Esophagus (tissue), 2 donors: Measurements from ENCODE around the gene RPH3AL. TPM values are rescaled to one million over a fixed set of nuclear protein-coding genes. Genes with fewer than 3 reads are reported as not detected.

Experiments
- H3K27ac ChIP-seq, 2 donors: one replicate each; pipeline ENCODE4 v1.5.1; 2013; ENCODE audit warnings: low read depth in 2 of 2, mild to moderate bottlenecking in 2 of 2, inconsistent platforms in 1 of 2, low read length in 1 of 2, moderate library complexity in 1 of 2
- H3K27me3 ChIP-seq, 2 donors: one replicate each; pipeline ENCODE4 v1.6.1; 2013; ENCODE audit warnings: low read length in 2 of 2, control low read depth in 1 of 2, mild to moderate bottlenecking in 1 of 2; ENCODE audit not compliant: insufficient read depth in 2 of 2, control insufficient read depth in 1 of 2
- H3K36me3 ChIP-seq, 2 donors: one replicate each; pipeline ENCODE4 v1.6.1; 2013; ENCODE audit warnings: low read length in 1 of 2; ENCODE audit not compliant: control insufficient read depth in 2 of 2, insufficient read depth in 2 of 2
- H3K4me1 ChIP-seq, 2 donors: one replicate each; pipeline ENCODE4 v1.6.1; 2013; ENCODE audit warnings: low read length in 1 of 2; ENCODE audit not compliant: control insufficient read depth in 2 of 2, insufficient read depth in 2 of 2
- H3K4me3 ChIP-seq, 2 donors: one replicate each; pipeline ENCODE4 v1.5.1; 2013; ENCODE audit warnings: low read length in 2 of 2, mild to moderate bottlenecking in 2 of 2, low read depth in 1 of 2, moderate library complexity in 1 of 2
- H3K9me3 ChIP-seq, 2 donors: one replicate each; pipeline ENCODE4 v1.6.1; 2013; ENCODE audit warnings: mild to moderate bottlenecking in 2 of 2, low read depth in 1 of 2, low read length in 1 of 2, moderate library complexity in 1 of 2; ENCODE audit not compliant: control insufficient read depth in 2 of 2, insufficient read depth in 1 of 2
- WGBS, 2 donors: extraction: QIAGEN DNeasy Blood & Tissue Kit; methylation state at CpG; one replicate each; pipeline ENCODE4 v1.1.7; 2013; 5-methylcytosine and 5-hydroxymethylcytosine counted together
- polyA plus RNA-seq, 2 donors: library from polyadenylated mRNA; stranded (reverse); fragments of 200-250 nt; gene quantifications; one replicate each; pipeline ENCODE4 v1.2.3, GENCODE V29; 2013
- donor health status: healthy with polysubstance abuse.
- donor health status: Bipolar disorder and iron deficiency.

RPH3AL gene
- polyA plus RNA-seq, 2 donors = 3.2 to 6.1 TPM

DNA sequence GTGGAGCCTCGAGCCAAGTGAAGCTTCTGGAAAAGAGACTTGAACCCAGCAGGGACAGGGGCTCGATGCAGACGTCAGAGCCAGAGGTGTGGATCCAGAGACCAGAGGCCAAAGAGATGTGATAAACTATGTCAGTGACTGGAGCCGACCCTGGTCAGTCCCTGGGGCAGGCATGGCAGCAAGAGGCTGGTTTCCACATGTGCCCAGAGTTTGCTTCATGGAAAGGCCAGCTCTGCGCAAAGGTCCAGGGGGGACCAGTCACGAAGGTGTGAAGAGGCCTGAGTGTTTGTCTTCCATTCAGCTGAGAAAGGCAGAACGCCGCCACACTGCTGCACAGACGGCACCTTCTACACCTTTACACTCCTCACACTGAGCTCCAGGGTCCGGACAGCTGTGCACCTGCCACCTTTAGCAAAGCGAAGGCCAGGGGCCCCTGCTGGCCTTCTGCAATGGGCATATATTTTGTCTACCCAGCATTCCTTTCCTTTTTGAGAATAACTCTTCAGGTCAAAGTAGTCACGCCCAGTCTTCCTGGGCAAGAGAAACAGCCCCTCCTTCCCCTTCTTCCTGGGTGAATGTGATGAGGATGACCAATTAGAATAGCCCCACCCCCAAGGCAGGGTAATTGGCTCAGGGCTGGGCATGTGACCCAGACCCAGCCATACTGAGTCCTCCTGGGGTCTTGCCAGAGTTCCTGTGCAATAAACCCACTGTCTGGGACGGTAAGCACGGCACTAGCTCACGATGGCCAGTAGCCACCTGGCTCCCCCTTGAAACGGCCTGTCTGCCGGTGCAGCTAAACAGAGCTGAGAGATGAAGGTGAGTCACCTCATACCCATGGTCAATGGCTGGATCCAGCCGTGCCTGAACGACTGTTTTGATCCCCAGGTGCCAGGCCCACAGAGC, 2.3 kb upstream of the RPH3AL start:
- WGBS, 2 donors = 82 to 86% methylated on average over 19 of the region's 19 CpGs
- no peaks in the 10 kb centered on the region for H3K9me3 ChIP-seq
- H3K4me3 ChIP-seq = no peak overlapping the region
- H3K27ac ChIP-seq = no peak overlapping the region
- H3K27me3 ChIP-seq = no peaks in the 10 kb centered on the region
- H3K36me3 ChIP-seq = no peaks in the 10 kb centered on the region
- H3K4me1 ChIP-seq = peaks cover 0 to 32% of the 10 kb centered on the region in 2 donors

DNA sequence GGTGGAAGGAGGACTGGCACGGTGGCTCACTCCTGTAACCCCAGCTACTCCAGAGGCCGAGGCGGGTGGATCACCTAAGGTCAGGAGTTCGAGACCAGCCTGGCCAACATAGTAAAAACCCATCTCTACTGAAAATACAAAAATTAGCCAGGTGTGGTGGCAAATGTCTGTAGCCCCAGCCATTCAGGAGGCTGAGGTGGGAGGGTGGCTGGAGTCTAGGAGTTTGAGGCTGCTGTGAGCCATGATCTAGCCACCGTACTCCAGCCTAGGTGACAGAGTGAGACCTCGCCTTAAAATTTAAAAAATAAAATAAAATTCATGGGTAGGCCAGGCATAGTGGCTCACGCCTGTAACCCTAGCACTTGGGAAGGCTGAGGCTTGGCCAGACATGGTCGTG, 1.2 kb upstream of the RPH3AL start:
- H3K27ac ChIP-seq = no peak overlapping the region
- H3K36me3 ChIP-seq = no peaks in the 10 kb centered on the region
- H3K4me1 ChIP-seq = peaks cover 0 to 40% of the 10 kb centered on the region in 2 donors
- no peak overlapping the region for H3K4me3 ChIP-seq
- no peaks in the 10 kb centered on the region for H3K9me3 ChIP-seq
- 86 to 94% methylated on average over 8 of the region's 8 CpGs for WGBS, 2 donors
- H3K27me3 ChIP-seq = no peaks in the 10 kb centered on the region

DNA sequence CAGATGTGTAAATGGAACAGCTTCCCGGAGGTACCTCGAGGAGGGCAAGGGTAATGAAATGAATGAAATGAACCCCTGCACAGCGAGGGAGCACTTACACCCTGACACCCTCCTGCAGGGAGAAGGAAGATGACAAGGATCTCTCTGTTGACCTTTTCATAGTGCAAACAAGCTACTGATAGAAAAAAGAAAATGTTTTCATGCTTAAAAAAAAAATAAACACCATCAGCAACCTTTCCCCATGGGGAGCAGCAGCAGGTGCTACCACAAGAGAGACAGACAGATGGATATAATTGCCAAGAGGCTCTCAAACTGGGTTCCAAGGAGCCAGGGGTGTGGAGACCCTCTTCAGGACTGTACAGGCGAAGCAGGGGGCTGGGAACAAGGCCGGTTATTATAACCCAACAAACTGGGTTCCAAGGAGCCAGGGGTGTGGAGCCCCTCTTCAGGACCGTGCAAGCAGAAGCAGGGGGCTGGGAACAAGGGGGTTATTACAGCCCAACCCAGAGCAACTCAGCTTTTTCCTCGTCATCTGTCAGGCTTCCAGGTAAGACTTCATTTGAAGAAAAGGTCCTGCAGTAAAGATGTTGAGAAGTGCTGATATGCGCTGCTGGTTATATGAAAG, 718 bp upstream of the RPH3AL start:
- WGBS, 2 donors = 46 to 65% methylated on average over 8 of the region's 8 CpGs
- Histone ChIP-seq H3K36me3 (no peaks in the 10 kb centered on the region), H3K4me1 (peaks cover 0 to 44% of the 10 kb centered on the region in 2 donors), H3K9me3 (no peaks in the 10 kb centered on the region), H3K4me3 (no peak overlapping the region), H3K27ac (peak overlapping the region; percentile 8 to 84), H3K27me3 (no peaks in the 10 kb centered on the region)

DNA sequence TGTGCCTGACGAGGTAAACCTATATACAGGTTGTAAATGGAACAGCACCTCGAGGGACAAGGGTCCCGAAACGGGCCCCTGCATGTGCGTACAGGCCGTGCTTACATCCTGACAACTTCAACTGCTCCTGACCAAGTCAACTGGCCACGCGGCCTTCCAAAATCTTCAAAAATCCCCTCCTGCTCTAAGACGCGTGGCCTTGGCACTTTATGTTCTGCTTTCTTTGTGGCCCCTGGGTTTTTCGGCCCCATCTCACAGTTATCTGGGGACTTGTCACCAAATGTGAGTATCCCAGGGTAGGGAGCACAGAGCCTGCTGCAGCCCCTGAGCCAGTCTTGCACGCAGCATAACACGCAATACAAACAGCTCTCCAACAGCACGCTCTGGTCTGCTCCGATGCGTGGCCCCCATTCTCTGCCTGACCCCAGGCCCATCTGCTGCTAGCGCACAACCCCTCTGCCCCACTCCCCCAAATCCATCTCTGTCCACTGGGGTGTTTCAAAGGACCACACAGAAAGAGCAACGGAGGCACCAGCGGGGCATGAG, 659 bp downstream of the RPH3AL start:
- Histone ChIP-seq H3K36me3 (no peaks in the 10 kb centered on the region), H3K27me3 (no peaks in the 10 kb centered on the region), H3K4me3 (peak overlapping the region in 1 of 2 donors; percentile 24), H3K27ac (peak overlapping the region; percentile 84 to 91), H3K9me3 (no peaks in the 10 kb centered on the region), H3K4me1 (peaks cover 0 to 42% of the 10 kb centered on the region in 2 donors)
- 60 to 68% methylated on average over 19 of the region's 19 CpGs for WGBS, 2 donors

DNA sequence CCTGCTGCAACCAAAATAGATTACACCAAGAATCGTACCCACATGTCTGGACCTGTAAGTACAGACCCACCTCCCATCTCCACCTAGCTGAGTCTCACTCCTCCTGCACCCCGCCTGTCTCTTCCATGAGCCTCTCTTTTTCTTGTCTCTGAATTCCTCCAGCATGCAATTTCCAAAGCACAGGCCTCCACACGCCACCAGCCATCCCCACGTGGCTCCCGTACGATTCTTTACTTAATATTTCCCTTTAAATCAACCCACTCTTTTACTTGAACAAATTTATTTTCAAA, 1.2 kb downstream of the RPH3AL start:
- H3K4me1 ChIP-seq = peaks cover 0 to 40% of the 10 kb centered on the region in 2 donors
- no peaks in the 10 kb centered on the region for H3K9me3 ChIP-seq
- no peak overlapping the region for H3K4me3 ChIP-seq
- no peaks in the 10 kb centered on the region for H3K27me3 ChIP-seq
- H3K36me3 ChIP-seq = no peaks in the 10 kb centered on the region
- peak overlapping the region; percentile 93 to 94 for H3K27ac ChIP-seq
- WGBS, 2 donors = 49 to 57% methylated on average over 6 of the region's 6 CpGs

DNA sequence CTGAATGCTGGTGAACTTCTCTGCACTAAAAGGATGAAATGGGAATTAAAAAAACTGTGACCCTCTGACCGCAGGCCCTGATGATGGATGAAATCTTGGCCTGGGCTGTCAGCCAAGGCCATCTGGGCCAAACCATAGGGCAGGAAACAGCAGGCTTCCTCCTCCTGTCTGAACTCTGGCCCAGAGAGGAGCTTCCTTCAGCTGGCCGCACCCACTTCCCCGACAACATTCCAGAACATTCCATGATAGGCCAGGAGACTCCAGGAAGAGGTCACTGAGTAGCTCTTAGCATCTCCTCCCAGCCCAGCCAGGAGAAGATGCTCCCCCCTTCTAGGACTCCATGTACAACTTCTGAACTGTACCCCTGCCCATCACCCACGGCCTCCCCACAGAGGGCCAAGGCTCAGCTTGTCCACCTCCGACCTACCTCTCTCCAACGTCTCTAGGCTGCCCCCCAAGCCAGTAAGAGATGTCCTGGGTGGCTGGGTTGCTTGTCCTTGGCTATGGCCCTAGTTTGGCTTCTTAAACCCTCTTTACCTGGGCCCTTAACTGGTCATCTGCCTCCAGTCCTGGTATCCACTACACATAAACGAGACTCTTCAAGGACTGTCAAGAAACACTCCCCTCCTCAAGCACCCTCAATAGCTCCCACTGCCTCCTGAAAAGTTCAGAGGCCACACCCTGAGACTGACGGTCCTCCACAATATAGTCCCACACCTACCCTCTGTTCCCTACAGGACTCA, 1.7 kb downstream of the RPH3AL start:
- Histone ChIP-seq H3K36me3 (no peaks in the 10 kb centered on the region), H3K27me3 (no peaks in the 10 kb centered on the region), H3K27ac (peak overlapping the region; percentile 93 to 94), H3K9me3 (no peaks in the 10 kb centered on the region), H3K4me3 (no peak overlapping the region), H3K4me1 (peaks cover 0 to 40% of the 10 kb centered on the region in 2 donors)
- 33 to 36% methylated on average over 8 of the region's 8 CpGs for WGBS, 2 donors

DNA sequence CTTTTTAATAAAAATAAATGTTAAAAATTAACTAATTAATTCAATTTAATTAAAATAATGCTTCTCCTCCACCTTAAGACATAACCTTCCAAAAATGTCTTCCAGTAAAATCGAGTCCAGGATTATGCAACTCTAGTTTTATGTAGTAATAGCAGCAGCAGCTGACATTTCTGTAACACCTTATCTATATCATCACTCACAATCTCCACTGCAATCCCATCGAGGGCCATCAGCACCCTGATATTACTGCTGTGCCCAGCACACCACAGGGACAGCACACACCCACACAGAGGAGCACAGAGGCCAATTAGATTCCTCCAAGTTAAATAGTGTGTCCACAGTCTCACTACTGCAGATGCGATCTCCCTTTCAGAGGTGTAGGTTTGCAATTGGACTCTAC, 2.9 kb downstream of the RPH3AL start:
- Histone ChIP-seq H3K36me3 (no peaks in the 10 kb centered on the region), H3K27me3 (no peaks in the 10 kb centered on the region), H3K4me3 (no peak overlapping the region), H3K27ac (peak overlapping the region; percentile 93 to 94), H3K9me3 (no peaks in the 10 kb centered on the region), H3K4me1 (peaks cover 0 to 43% of the 10 kb centered on the region in 2 donors)
- 41 to 42% methylated on average over 3 of the region's 3 CpGs for WGBS, 2 donors

DNA sequence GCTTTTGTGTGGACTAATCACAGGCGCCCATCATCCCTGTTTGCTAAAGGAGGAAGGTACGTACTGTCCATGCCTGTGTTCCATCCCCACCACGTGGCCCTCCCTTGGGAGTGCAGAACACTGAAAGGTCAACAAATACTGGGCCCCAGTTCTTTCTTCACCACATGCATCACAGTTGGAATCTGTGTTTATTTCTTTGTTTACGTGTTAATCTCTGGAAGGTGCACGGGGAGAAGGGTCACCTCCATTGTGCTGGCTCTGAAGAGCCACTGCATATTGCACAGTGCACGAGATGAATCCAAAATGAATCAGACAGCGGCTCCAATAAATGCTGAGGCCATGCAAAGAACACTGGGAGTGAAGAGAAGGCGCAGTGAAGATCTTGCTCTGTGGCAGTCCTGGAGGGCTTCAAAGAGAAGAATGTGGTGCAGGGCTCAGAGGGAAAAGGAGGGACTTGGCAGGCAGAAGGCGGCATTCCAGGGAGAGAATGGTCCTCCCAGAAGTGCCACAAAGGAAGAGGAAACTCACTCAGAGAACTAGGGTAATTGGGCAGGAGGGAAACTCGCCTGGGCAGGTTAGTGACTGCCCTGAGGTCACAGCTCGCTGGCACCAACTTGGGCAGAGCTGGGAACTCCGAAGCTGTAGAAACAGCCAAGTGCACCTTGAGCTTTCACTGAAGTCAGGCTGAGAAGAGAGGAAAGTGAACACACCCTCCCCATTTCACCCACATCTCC, 3.7 kb downstream of the RPH3AL start:
- Histone ChIP-seq H3K27me3 (no peaks in the 10 kb centered on the region), H3K9me3 (no peaks in the 10 kb centered on the region), H3K4me3 (no peak overlapping the region), H3K36me3 (no peaks in the 10 kb centered on the region), H3K27ac (peak overlapping the region; percentile 65 to 88), H3K4me1 (peaks cover 0 to 43% of the 10 kb centered on the region in 2 donors)
- WGBS, 2 donors = 45 to 52% methylated on average over 12 of the region's 12 CpGs

DNA sequence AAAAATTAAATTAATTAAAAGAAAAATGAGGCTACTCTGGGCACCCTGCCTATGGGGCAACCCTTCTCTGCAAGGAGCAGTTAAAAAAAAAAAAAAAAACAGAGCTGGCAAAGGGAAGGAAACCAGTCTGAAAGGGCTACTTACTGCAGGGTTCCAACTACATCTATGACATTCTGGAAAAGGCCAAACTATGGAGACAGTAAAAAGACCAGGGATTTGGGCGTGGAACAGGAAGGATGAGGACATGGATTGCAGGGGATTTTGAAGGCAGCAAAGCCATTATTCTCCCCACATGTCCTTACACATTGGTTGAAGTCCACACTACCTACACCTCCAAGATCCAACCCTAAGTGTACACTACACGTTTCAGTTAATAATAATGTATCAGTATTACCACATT, 4.6 kb downstream of the RPH3AL start:
- H3K9me3 ChIP-seq = no peaks in the 10 kb centered on the region
- H3K27ac ChIP-seq = peak overlapping the region in 1 of 2 donors; percentile 40
- 34 to 47% methylated on average over 2 of the region's 2 CpGs for WGBS, 2 donors
- no peaks in the 10 kb centered on the region for H3K27me3 ChIP-seq
- H3K4me3 ChIP-seq = no peak overlapping the region
- no peaks in the 10 kb centered on the region for H3K36me3 ChIP-seq
- H3K4me1 ChIP-seq = peaks cover 0 to 42% of the 10 kb centered on the region in 2 donors
